LNCAP (cell line): ENCODE measurements around the gene SRPX2.

Source experiments
- CTCF ChIP-seq: fragments of 450-650 bp; IDR thresholded peaks from 2 replicates; pipeline ENCODE4 v1.5.1; 2017; ENCODE audit warnings: mild to moderate bottlenecking

Gene SRPX2

GRCh38 chrX:100643212-100643611 lies 787 bp upstream of the SRPX2 start:
- no peak for TF ChIP-seq CTCF

- no peak for TF ChIP-seq CTCF
Measured at GRCh38 chrX:100645106-100645505, 1.1 kb downstream of the SRPX2 start.

GRCh38 chrX:100647095-100647494 lies 3.1 kb downstream of the SRPX2 start:
- TF ChIP-seq CTCF: no peak

- no peak for TF ChIP-seq CTCF
Measured at GRCh38 chrX:100647739-100648138, 3.7 kb downstream of the SRPX2 start.

- no peak for TF ChIP-seq CTCF
Measured at GRCh38 chrX:100648458-100649417, 4.7 kb downstream of the SRPX2 start.

- no peak for TF ChIP-seq CTCF
Measured at GRCh38 chrX:100649550-100650356, 5.8 kb downstream of the SRPX2 start.

GRCh38 chrX:100650841-100651240 lies 6.8 kb downstream of the SRPX2 start:
- TF ChIP-seq CTCF: no peak
